Activated CD8-positive, alpha-beta memory T cell treated with anti-CD3 and anti-CD28 coated beads, Interleukin-2, amount 50 U/mL, for 1 hour (primary cell): ENCODE measurements around the gene ZSWIM4.

Experiments used
- DNase-seq: peaks from one replicate; pipeline ENCODE4 v3.0.0-alpha.2; 2020; ENCODE audit errors: extremely low read depth

The ZSWIM4 gene

DNA sequence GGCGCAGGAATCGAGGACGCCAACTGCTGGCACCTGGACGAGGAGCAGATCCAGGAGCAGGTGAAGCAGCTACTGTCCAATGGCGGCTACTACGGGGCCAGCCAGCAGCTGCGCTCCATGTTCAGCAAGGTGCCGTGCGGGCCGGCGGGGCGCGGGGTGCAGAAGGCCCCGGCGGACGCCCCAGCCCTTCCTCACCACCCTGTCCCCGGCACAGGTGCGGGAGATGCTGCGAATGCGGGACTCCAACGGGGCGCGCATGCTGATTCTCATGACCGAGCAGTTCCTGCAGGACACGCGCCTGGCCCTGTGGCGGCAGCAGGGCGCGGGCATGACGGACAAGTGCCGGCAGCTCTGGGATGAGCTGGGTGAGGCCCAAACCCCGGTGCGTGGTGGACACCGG is 13.6 kb downstream of the ZSWIM4 start:
- DNase-seq = no peak

DNA sequence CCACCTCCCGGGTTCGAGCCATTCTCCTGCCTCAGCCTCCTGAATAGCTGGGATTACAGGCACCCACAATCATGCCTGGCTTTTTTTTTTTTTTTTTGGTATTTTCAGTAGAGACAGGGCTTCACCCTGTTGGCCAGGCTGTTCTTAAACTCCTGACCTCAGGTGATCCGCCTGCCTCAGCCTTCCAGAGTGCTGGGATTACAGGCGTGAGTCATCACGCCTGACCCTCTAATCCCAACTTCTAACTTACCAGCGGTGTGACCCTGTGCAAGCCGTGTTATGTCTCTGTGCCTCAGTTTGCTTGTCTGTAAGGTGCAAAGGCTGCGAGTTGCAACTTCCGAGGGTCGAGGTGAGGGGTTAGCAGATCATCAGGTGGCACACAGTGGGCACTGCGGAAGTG is 17.3 kb downstream of the ZSWIM4 start:
- no peak for DNase-seq

DNA sequence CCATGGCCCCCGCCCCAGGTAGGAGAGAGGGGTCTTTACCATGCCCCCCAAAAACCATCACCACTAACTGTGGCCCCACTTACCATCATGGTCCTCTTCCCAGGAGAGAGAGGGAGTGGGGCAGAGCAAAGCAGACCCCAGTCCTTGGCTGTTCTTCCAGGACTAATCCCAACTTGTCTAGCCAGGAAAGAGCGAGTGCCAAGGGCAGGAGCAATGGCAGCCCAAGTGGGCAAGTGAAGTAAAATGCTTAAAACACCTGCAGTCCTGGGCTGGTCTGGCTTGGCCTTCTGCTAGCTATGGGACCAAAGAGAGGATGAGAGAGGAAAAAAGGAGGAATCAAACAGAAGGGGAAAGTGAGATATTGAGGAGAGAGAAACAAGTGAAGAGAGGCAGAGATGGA is 17.9 kb downstream of the ZSWIM4 start:
- no peak for DNase-seq

DNA sequence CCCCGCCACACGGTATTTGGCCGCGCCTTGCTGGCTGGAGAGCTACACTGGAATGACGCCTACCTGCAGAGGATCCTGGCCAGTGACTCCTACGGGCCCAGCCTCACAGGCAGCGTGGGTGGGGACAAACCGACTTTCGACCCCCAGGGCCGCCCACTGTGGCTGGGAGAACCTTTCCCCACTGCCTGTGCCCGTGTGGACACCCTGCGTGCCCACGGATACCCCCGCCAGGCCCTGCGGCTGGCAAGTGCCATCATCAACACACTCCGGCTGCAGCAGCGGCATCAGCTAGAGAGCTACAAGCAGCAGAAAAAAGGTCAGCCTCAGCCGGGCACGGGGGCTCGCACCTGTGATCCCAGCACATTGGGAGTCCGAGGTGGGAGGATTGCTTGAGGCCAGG is 19.3 kb downstream of the ZSWIM4 start:
- no peak for DNase-seq

DNA sequence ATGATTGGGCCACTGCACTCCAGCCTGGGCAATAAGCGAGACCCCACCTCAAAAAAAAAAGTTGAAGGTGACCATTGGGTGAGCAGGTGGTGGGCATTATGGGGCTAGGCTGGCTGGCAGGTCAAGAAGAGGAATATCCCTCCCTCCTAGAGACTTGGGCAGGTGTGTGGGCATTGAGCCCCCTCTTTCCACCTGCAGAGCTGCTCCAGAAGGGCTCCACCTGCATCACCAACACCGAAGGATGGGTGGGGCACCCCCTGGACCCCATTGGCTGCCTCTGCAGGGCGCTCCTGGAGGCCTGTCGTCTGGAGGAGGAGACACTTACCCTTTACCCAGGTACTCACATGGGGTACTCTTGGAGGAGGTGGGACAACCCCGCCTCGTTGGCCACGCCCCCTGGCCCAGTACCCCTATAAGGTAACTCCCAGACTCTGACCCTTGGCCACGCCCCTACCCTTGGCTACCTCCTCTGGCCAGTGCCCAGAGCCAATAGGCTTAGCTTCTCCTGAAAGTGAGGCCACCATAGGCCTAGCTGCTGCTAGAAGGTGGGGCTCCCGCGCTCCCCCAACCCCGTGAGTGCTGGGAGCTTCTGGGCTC is 21.9 kb downstream of the ZSWIM4 start:
- DNase-seq = no peak

DNA sequence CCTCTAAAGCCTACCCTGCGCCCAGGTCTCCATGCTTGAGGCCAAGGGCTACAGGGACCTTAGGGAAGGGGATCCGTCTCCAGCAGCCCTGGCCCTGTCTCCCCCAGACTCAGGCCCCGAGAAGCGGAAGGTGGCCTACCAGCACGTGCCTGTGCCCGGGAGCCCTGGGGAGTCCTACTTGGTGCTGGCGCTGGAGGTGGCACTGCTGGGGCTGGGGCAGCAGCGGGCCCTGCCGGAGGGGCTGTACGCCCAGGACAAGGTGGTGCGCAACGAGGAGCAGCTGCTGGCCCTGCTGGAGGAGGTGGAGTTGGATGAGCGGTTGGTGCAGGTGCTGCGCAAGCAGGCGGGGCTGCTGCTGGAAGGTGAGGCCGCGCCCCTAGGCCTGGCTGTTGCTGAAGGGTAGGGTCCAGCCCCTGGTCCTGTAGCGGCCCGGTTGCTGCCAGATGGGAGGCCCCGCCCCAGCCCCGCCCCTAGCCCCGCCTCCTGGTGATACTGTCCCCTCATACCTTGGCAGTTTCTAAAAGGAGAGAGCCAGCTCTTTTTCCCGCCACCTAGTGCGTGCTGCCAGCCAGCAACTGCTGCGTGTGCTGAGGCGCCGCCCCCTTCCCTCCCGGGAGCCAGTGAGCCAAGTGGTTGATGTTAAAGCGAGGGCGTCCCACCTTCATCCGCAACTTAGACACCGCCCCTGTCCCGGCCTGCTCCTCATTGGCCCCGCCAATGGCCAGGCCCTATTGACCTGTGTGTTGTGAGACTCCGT is 22.6 kb downstream of the ZSWIM4 start:
- DNase-seq = no peak

DNA sequence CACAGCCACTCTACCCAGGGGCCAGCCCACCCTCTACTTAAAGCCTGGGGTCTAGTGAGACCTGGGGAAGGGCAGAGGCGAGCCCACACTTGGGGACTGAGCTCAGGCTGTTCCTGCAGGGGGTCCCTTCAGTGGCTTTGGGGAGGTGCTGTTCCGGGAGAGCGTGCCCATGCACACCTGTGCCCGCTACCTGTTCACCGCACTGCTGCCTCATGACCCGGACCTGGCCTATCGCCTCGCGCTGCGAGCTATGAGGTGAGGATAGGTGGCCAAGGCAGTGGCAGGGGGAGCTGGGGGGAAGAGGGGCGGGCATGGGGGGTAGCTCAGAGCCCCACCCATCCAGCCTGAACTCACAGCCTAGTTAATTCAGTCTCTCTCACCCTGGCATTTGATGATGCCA is 24.0 kb downstream of the ZSWIM4 start:
- DNase-seq = no peak

DNA sequence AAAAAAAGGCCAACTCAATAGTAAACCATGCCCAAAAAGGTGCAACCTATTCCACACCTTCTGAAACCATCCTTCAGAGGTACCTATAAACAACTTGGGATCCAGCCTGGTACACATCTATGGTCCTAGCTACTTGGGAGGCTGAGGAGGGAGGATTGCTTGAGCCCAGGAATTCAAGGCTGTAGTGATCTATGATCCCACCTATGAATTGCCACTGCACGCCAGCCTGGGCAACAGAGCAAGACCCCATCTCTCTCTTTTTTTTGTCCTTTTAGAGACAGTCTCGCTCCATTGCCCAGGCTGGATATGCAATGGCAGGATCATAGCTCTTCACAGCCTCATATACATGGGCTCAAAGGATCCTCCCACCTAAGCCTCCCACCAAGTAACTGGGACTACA is 26.0 kb downstream of the ZSWIM4 start:
- no peak for DNase-seq

DNA sequence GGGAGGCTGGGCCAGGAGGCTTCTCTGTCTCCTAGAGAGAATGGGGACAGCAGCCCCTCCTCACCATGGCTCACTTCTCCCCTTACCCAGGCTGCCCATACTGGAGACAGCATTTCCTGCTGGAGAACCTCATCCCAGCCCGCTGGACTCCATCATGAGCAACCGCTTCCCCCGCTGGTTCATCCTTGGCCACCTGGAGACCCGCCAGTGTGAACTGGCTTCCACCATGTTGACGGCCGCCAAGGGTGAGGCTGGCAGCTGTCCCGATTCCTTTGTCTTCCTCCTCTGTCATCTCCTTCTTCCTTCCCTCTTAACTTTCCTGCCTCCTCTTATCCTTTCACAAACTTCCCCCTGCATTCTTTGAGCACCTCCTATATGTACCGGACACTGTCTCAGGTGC is 28.0 kb downstream of the ZSWIM4 start:
- no peak for DNase-seq

DNA sequence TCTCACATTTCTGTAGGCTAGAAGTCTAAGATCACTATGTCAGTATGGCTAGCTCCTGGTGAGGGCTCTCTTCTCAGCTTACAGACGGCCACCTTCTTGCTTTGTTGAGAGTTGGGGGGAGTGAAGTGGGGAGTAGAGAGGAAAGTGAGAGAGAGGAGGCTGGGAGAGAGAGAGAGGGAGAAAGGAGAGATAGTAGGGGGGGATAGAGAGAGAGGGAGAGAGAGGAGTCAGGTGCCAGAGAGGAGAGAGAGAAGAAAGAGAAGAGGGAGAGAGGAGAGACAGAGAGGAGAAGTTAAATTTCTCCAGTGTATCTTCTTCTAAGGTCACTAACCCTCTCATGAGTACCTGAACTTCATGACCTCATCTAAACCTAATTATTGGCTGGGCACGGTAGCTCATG is 28.7 kb downstream of the ZSWIM4 start:
- DNase-seq = no peak

DNA sequence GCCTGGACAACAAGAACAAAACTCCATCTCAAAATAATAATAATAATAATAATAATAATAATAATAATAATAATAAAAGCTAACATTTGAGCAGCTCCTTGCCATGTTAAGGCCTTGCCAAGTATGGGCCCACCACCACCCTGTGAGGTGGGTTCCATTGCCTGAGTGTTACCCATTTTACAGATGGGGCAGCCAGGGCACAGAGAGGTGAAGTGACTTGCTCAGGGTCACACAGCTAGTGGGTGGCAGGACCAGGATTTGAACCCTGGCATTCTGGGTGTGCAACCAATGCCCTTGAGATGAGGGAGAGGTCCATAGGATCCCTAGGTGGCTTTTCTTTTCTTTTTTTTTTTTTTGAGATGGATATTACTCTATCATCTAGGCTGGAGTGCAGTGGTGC is 29.5 kb downstream of the ZSWIM4 start:
- DNase-seq = no peak

DNA sequence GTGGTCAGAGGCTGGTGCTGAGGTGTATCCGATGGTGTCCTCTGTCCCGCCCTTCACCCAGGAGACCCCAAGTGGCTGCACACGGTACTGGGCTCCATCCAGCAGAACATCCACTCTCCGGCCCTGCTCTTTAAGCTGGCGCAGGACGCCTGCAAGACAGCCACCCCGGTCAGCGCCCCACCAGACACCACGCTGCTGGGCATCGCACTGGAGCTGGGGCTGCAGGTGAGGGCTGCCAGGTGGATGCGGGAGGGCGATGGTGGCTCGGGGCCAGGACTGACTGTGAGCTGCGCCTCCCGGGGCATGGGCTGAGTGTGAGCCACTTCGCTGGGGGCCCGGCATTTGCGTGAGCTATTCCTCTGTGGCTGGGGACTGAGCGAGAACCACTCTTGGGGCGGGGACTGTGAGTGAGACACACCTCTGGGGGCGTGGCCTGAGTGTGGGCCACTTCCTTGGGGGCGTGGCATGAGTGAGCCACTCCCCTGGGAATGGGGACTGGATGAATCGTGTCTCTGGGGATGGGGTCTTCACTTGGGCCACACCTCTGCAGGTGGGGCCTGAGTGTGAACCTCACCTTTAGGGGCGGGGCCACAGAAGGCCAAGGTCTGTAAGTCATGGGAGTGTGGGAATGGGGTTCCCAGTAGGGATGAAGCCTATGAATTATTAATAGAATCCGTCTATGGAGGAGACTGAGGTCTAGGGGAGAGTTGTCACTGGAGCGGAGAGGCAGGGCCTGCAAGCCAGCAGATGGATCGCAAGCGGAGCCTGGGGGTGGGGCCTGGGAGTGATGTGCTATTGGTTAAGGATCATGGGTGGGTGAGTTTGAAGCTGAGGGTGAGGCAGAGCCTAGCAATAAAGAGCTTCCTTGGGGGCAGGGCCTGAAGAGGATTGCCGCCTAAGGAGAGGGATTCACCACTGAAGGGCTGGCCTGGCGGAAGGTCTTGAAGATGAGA is 30.5 kb downstream of the ZSWIM4 start:
- DNase-seq = no peak

DNA sequence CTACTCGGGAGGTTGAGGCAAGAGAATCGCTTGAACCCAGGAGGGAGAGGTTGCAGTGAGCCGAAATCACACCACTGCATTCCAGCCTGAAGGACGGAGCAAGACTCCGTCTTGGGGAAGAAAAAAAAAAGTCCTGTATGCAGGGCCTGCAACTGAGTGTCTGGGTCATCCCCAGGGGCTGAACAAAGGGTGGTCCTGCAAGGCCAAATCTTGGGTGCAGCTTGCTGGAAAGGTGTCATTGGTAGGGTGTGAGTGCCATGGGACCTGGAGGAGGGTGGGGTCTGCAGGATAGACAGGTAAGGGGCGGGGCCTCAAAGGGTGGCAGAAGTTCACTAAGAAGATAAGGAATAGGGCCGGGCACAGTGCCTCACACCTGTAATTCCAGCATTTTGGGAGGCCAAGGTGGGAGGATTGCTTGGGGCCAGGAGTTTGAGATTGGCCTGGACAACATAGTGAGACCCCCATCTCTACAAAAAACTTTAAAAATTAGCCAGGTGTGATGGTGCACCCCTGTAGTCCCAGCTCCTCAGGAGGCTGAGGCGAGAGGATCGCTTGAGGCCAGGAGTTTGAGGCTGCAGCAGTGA is 31.5 kb downstream of the ZSWIM4 start:
- no peak for DNase-seq

DNA sequence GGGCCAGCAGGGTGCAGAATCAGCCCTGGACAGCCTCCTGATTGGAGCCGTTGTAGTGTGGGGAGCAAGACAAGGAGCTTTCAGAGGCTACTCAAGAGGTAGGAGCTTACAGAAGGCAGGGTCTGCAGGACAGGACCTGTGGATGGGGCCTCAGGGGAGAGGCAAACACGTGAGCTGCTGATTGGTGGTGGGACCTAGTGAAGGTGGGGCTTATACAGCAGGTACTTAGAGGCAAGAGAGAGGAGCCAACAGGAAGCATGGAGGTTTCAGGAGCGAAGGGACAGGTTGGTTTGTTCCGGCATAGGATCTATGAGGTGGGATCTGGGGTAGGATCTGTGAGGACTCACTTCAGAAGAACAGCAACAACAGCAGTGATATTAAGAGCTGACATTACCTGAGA is 32.4 kb downstream of the ZSWIM4 start:
- DNase-seq = no peak

DNA sequence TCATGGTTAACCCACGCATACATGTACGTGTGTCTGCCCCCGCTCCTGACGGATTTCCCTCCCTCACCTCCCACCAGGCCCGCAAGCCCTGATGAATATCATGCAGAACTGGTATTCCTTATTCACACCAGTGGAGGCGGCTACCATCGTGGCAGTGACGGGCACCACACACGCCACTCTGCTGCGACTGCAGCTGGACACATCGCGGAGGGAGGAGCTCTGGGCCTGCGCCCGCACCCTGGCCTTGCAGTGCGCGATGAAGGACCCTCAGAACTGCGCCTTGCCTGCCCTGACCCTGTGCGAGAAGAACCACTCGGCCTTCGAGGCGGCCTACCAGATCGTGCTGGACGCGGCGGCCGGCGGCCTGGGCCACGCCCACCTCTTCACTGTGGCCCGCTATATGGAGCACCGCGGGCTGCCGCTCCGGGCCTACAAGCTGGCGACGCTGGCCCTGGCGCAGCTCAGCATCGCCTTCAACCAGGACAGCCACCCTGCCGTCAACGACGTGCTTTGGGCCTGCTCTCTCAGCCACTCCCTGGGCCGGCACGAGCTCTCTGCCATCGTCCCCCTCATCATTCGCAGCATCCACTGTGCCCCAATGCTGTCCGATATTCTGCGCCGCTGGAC is 35.0 kb downstream of the ZSWIM4 start:
- DNase-seq = no peak

DNA sequence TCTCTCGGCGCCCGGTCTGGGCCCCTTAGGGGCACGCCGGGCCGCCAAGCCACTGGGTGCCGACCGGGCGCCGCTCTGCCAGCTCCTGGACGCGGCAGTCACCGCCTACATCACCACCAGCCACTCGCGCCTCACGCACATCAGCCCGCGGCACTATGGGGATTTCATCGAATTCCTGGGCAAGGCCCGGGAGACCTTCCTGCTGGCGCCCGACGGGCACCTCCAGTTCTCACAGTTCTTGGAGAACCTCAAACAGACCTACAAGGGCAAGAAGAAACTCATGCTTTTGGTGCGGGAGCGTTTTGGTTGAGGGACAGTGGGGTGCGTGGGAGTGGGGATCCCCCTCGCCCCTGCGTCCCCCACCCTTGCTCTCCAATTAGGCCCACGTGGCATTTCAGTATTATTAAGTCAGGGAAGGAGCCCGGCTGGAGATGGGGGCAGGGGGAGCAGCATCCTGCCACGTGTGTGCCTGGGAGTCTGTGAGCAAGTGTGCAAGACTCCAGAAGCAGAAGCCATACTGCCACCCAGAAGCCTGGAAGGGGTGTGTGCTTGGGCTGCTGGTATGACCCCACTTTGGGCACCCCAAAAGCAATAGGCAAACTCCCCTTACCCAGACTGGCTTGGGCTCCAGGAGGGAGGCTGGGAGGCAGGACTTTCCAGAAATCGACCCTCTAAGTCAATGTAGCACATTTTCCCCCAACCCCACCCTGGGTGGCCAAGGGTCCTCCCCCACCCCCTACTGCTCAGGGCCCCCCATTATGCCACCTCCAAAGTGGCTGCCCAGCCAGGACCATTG is 35.7 kb downstream of the ZSWIM4 start:
- DNase-seq = no peak

DNA sequence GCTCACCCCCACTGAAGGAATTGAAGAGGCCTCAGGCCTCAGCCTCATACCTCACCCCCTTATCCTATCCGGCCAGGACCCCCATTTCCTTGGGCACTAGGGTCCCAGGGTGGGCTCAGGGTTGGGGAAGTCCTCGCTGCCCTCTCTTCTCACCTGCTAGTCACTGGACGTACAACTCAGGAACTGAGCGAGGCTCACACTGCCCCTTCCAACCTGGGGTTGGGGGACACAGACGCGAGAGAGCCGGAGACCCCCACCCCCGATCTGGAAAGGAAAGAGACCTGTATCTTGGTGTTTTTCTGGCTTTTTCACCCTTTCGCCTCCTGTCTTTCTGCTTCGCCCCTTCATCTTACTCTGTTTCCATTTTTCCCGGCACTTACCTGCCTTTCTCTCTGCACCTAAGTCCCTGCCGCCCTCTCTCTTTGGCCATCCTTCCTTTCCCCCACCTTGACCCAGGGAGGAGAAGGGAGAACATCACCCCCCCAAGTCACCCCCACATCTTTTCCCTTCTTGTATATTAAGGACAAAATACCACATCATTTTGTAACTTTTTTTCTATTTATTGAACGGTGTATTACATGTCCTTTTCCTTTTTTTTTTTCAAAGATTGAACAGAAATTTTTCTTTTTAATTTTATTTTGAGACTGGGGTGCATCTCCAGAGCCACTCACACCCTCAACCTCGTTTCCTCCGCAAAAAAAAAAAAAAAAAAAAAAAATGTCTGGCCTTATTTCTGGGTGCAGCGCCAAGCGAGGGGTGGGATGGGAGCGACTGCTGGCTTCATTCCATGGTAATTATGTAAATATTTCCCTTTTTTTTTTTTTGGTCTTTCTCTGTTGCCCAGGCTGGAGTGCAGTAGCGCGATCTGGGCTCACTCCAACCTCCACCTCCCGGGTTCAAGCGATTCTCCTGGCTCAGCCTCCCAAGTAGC is 36.6 kb downstream of the ZSWIM4 start:
- no peak for DNase-seq

DNA sequence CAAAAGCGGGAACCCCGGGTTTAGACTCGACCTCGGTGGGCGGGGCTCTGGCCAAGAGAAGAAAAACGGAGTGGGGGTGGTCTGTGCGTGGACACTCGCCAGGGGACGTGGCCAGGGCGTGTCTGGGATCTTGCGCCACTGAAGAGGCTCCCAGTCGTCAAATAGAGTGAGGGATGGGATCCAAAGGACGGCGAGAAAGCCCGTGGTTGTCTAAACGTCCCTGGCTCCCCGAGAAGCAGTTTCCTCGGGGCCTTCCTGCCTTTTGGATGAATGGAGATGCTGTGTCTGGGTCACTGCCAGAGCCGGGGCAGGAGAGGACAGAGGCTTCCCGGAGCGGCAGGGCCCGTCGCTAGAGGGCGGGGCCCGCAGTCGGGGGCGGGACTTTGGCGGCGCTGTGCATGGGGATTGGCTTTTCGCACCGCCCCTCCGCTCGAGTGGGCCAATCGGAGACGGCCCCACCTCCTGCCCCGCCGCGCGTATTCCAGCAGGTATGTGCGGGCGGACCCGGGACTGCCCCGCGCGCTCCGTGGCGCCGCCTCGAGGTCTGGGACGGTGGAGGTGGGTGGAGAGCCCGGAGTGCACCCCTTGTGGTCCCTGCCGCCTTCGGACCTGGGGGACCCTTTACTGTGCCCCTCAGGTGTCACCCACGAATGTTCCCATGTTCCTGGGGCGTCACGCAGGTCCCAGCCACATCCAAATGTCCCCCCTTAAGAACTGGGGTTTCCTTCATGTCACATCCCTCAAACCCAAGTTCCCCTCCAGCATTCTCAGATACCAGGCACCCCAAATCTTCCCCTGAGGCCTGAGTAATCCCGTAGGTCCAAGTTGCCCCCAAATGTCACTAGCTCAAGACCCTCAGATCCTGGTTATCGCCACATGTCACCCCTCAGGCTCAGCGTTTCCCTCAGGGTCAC is 38.3 kb downstream of the ZSWIM4 start:
- peak; percentile 84 for DNase-seq
